IMR-90 (cell line): Measurements from ENCODE around the gene SSBP2. TPM values are rescaled to one million over a fixed set of nuclear protein-coding genes. Genes with fewer than 3 reads are reported as not detected.

Experiments
- ATAC-seq: fragments of 200-7000 bp; cut with Tn5 transposase; 2 replicates; pipeline ENCODE4 v1.9.1; 2020; ENCODE audit warnings: low read depth, mild to moderate bottlenecking, moderate library complexity
- BruUV-seq: library from RNA; stranded (reverse); fragments of 400-500 nt; replicated peaks from 2 replicates; lab custom pipeline; 2021; lab: Mats Ljungman, UMichigan
- CTCF ChIA-PET: fragments of 300-600 bp; formaldehyde crosslinking; extraction: SDS; loops from one replicate; lab custom pipeline; 2021; ENCODE audit warnings: antibody characterized with exemption; lab: Yijun Ruan, JAX
- POLR2A ChIA-PET: fragments of 300-600 bp; sonication (Branson Sonifier 250); formaldehyde crosslinking; loops from one replicate; lab custom pipeline; 2022; ENCODE audit warnings: antibody characterized with exemption; ENCODE audit not compliant: unreplicated experiment; lab: Charles Lee
- DNase-seq: peaks from one replicate; pipeline ENCODE4 v3.0.0; 2013
- H2AFZ ChIP-seq: replicated peaks from 2 replicates; pipeline ENCODE3; 2013; ENCODE audit warnings: low read length, mild to moderate bottlenecking; ENCODE audit not compliant: poor library complexity
- H2AK5ac ChIP-seq: 2 replicates; pipeline ENCODE4 v1.6.1; 2013; ENCODE audit warnings: low read depth, low read length, inconsistent platforms
- H2AK9ac ChIP-seq: replicated peaks from 2 replicates; pipeline ENCODE3; 2013; ENCODE audit warnings: mild to moderate bottlenecking, low read depth, low read length, moderate library complexity; ENCODE audit not compliant: poor library complexity
- H2BK120ac ChIP-seq: 2 replicates; pipeline ENCODE4 v1.6.1; 2013; ENCODE audit warnings: low read depth, low read length, inconsistent platforms
- H2BK15ac ChIP-seq: 3 replicates; pipeline ENCODE4 v1.6.1; 2013; ENCODE audit warnings: low read depth, low read length, inconsistent platforms
- H2BK20ac ChIP-seq: 2 replicates; pipeline ENCODE4 v1.6.1; 2013; ENCODE audit warnings: low read depth, mild to moderate bottlenecking, inconsistent platforms, low read length, moderate library complexity
- H2BK5ac ChIP-seq: 2 replicates; pipeline ENCODE4 v1.6.1; 2013; ENCODE audit warnings: mild to moderate bottlenecking, low read depth, low read length, inconsistent platforms; ENCODE audit not compliant: poor library complexity, severe bottlenecking
- H3K14ac ChIP-seq: replicated peaks from 2 replicates; pipeline ENCODE4 v1.6.1; 2013; ENCODE audit warnings: low read depth, low read length, inconsistent platforms
- H3K18ac ChIP-seq: 2 replicates; pipeline ENCODE4 v1.6.1; 2013; ENCODE audit warnings: low read depth, low read length, control low read depth
- H3K23ac ChIP-seq: 2 replicates; pipeline ENCODE4 v1.6.1; 2013; ENCODE audit warnings: low read depth, low read length, inconsistent platforms
- H3K27ac ChIP-seq: 2 replicates; pipeline ENCODE4 v1.5.1; 2013; ENCODE audit warnings: mild to moderate bottlenecking, control low read depth, low read length; ENCODE audit not compliant: insufficient read depth
- H3K27me3 ChIP-seq: 2 replicates; pipeline ENCODE4 v1.6.1; 2013; ENCODE audit warnings: low read length; ENCODE audit not compliant: control insufficient read depth, insufficient read depth
- H3K36me3 ChIP-seq: 2 replicates; pipeline ENCODE4 v1.6.1; 2013; ENCODE audit warnings: low read length, mixed read lengths; ENCODE audit not compliant: control insufficient read depth, insufficient read depth
- H3K4ac ChIP-seq: 2 replicates; pipeline ENCODE4 v1.6.1; 2013; ENCODE audit warnings: low read depth, low read length, inconsistent platforms
- H3K4me1 ChIP-seq: 2 replicates; pipeline ENCODE4 v1.6.1; 2013; ENCODE audit warnings: low read length, mixed read lengths; ENCODE audit not compliant: control insufficient read depth, insufficient read depth
- H3K4me2 ChIP-seq: 2 replicates; pipeline ENCODE4 v1.6.1; 2013; ENCODE audit warnings: low read depth, mild to moderate bottlenecking, control low read depth, low read length, moderate library complexity
- H3K4me3 ChIP-seq: 2 replicates; pipeline ENCODE4 v1.5.1; 2013; ENCODE audit warnings: low read depth, mild to moderate bottlenecking, control low read depth, low read length, moderate library complexity; ENCODE audit not compliant: insufficient read depth
- H3K56ac ChIP-seq: 2 replicates; pipeline ENCODE4 v1.6.1; 2013; ENCODE audit warnings: low read length, inconsistent platforms; ENCODE audit not compliant: insufficient read depth; ENCODE audit errors: extremely low read depth
- H3K79me1 ChIP-seq, 2 experiments: 2 replicates each; pipeline ENCODE4 v1.6.1; 2013; ENCODE audit warnings: low read length in 2 of 2, inconsistent platforms in 1 of 2, low read depth in 1 of 2
- H3K9ac ChIP-seq: 2 replicates; pipeline ENCODE4 v1.6.1; 2013; ENCODE audit warnings: low read depth, low read length, control low read depth
- H3K9me1 ChIP-seq: 2 replicates; pipeline ENCODE4 v1.6.1; 2013; ENCODE audit warnings: low read length, inconsistent platforms; ENCODE audit not compliant: insufficient read depth
- H3K9me3 ChIP-seq: 2 replicates; pipeline ENCODE4 v1.6.1; 2013; ENCODE audit warnings: low read length; ENCODE audit not compliant: control insufficient read depth, insufficient read depth
- H4K20me1 ChIP-seq: 2 replicates; pipeline ENCODE4 v1.6.1; 2013; ENCODE audit warnings: low read length, inconsistent platforms; ENCODE audit not compliant: insufficient read depth
- H4K5ac ChIP-seq: 2 replicates; pipeline ENCODE4 v1.6.1; 2013; ENCODE audit warnings: mild to moderate bottlenecking, low read depth, low read length, control low read depth
- H4K8ac ChIP-seq, 2 experiments: 2 replicates each; pipeline ENCODE4 v1.6.1; 2013; ENCODE audit warnings: low read depth in 2 of 2, low read length in 2 of 2, control low read depth in 1 of 2, inconsistent platforms in 1 of 2
- H4K91ac ChIP-seq: 2 replicates; pipeline ENCODE4 v1.6.1; 2013; ENCODE audit warnings: low read depth, low read length, inconsistent platforms; ENCODE audit not compliant: insufficient read depth
- BHLHE40 ChIP-seq: fragments of 150-350 bp; IDR thresholded peaks from 2 replicates; pipeline ENCODE4 v1.6.1; 2016; ENCODE audit warnings: mild to moderate bottlenecking, low read depth, low read length
- CEBPB ChIP-seq: IDR thresholded peaks from 2 replicates; pipeline ENCODE4 v1.6.1; 2012; ENCODE audit warnings: low read depth, low read length, improper control_type of control experiment
- CHD1 ChIP-seq: IDR thresholded peaks from 2 replicates; pipeline ENCODE4 v1.6.1; 2012; ENCODE audit warnings: low read depth, low read length, improper control_type of control experiment
- CTCF ChIP-seq: conservative IDR thresholded peaks from 2 replicates; pipeline ENCODE4 v1.5.1; 2012; ENCODE audit warnings: mild to moderate bottlenecking, low read depth, low read length, improper control_type of control experiment
- ELK1 ChIP-seq: fragments of 150-350 bp; IDR thresholded peaks from 2 replicates; pipeline ENCODE4 v1.6.1; 2016; ENCODE audit warnings: low read depth, mild to moderate bottlenecking, low read length, moderate library complexity, borderline replicate concordance
- FOS ChIP-seq: fragments of 150-350 bp; IDR thresholded peaks from 2 replicates; pipeline ENCODE4 v1.6.1; 2016; ENCODE audit warnings: low read depth, low read length
- MAFK ChIP-seq: IDR thresholded peaks from 2 replicates; pipeline ENCODE4 v1.6.1; 2012; ENCODE audit warnings: low read depth, low read length, improper control_type of control experiment
- MAZ ChIP-seq: IDR thresholded peaks from 2 replicates; pipeline ENCODE4 v1.6.1; 2012; ENCODE audit warnings: low read depth, mild to moderate bottlenecking, low read length, improper control_type of control experiment, moderate library complexity, borderline replicate concordance
- MXI1 ChIP-seq: IDR thresholded peaks from 2 replicates; pipeline ENCODE4 v1.6.1; 2012; ENCODE audit warnings: low read depth, mild to moderate bottlenecking, low read length, moderate library complexity, borderline replicate concordance
- NFE2L2 ChIP-seq: fragments of 150-350 bp; IDR thresholded peaks from 2 replicates; pipeline ENCODE4 v1.6.1; 2016; ENCODE audit warnings: low read depth, mild to moderate bottlenecking, low read length
- POLR2A ChIP-seq: IDR thresholded peaks from 2 replicates; pipeline ENCODE4 v1.6.1; 2012; ENCODE audit warnings: mild to moderate bottlenecking, low read depth, low read length
- RAD21 ChIP-seq: IDR thresholded peaks from 2 replicates; pipeline ENCODE4 v1.6.1; 2012; ENCODE audit warnings: low read length, improper control_type of control experiment
- RCOR1 ChIP-seq: IDR thresholded peaks from 2 replicates; pipeline ENCODE4 v1.6.1; 2012; ENCODE audit warnings: mild to moderate bottlenecking, low read length, improper control_type of control experiment; ENCODE audit not compliant: insufficient replicate concordance
- RFX5 ChIP-seq: IDR thresholded peaks from 2 replicates; pipeline ENCODE4 v1.8.0; 2012; ENCODE audit warnings: low read depth, mild to moderate bottlenecking, low read length, moderate library complexity
- SMC3 ChIP-seq: fragments of 150-350 bp; IDR thresholded peaks from 2 replicates; pipeline ENCODE4 v1.6.1; 2016; ENCODE audit warnings: low read depth, mild to moderate bottlenecking, antibody characterized with exemption, low read length, moderate library complexity
- USF2 ChIP-seq: fragments of 150-350 bp; IDR thresholded peaks from 2 replicates; pipeline ENCODE4 v1.6.1; 2017; ENCODE audit warnings: mild to moderate bottlenecking, antibody characterized with exemption, low read length, low read depth
- WGBS, 2 experiments: methylation state at CpG; one replicate each; pipeline versions ENCODE4 v1.1.5 to v1.1.7; 2013; ENCODE audit warnings: missing lambda C conversion rate in 2 of 2; ENCODE audit not compliant: insufficient read length in 1 of 2; ENCODE audit errors: extremely low coverage in 2 of 2; 5-methylcytosine and 5-hydroxymethylcytosine counted together
- dilution Hi-C: fragments of 300-500 bp; cut with HindIII; formaldehyde crosslinking; loops from one replicate; pipeline ENCODE4 v1.14.3; 2018; ENCODE audit warnings: low sequenced_read_pairs; ENCODE audit not compliant: unreplicated experiment
- in situ Hi-C: fragments of 300-500 bp; cut with MboI; formaldehyde crosslinking; loops from 3 replicates; pipeline ENCODE4 v1.14.3; 2019; ENCODE audit warnings: low sequenced_read_pairs, inconsistent platforms, mixed read lengths
- intact Hi-C: fragments of 100-400 bp; cut with micrococcal nuclease; formaldehyde crosslinking; loops from 2 replicates; pipeline ENCODE4 v1.10.0; 2022
- polyA plus RNA-seq, 3 experiments: library from polyadenylated mRNA; depleted of rRNA; stranded (reverse); fragments of >200 nt; gene quantifications; 2 replicates each; pipeline ENCODE4 v1.2.3, GENCODE V29; 2012; ENCODE audit warnings: low replicate concordance in 1 of 3
- total RNA-seq: library from RNA; depleted of rRNA; stranded (reverse); fragments of >200 nt; gene quantifications from 2 replicates; pipeline ENCODE4 v1.2.3, GENCODE V29; 2012

SSBP2 gene
- total and polyA plus RNA-seq, 2 of the 4 experiments (the other 2 are of a cell fraction): 38.4 to 42.7 TPM

GRCh38 chr5:81401266-81401665 lies 349.6 kb downstream of the SSBP2 start:
- H3K9me1 ChIP-seq: no peaks in the 10 kb centered on the region
- H4K20me1 ChIP-seq: no peaks in the 10 kb centered on the region
- H2BK5ac ChIP-seq: no peak overlapping the region
- intact Hi-C loops (no loop called here), in situ Hi-C loops (no loop called here), dilution Hi-C loops (no loop called here)
- ATAC-seq: no peak
- no peak overlapping the region for H3K9ac ChIP-seq
- H2BK20ac ChIP-seq: no peak overlapping the region
- no peak overlapping the region for H2AK9ac ChIP-seq
- no peaks in the 10 kb centered on the region; the same call in 1 of the 2 replicates for H3K27me3 ChIP-seq
- ChIA-PET POLR2A (no interaction called here), CTCF (no interaction called here)
- no peak overlapping the region for H4K91ac ChIP-seq
- H3K56ac ChIP-seq: no peak overlapping the region
- H4K5ac ChIP-seq: no peak overlapping the region
- H3K4ac ChIP-seq: no peak overlapping the region
- H3K9me3 ChIP-seq: no peaks in the 10 kb centered on the region
- DNase-seq: no peak
- no peak overlapping the region for H3K14ac ChIP-seq
- no peak overlapping the region for H3K27ac ChIP-seq
- no peaks in the 10 kb centered on the region; the same call in 1 of the 2 replicates for H3K4me1 ChIP-seq
- 100% methylated on average over 1 of the region's 11 CpGs; no CpG with 5 or more reads in 1 of the 2 experiments for WGBS, 2 experiments
- H2BK15ac ChIP-seq: no peak overlapping the region
- H3K18ac ChIP-seq: no peak overlapping the region
- no peak for TF ChIP-seq BHLHE40
- no peak for TF ChIP-seq RAD21
- no peak for TF ChIP-seq MAFK
- no peak for TF ChIP-seq USF2
- TF ChIP-seq MAZ: no peak
- no peak for TF ChIP-seq FOS
- no peak for TF ChIP-seq SMC3
- no peak for TF ChIP-seq CEBPB
- no peak for TF ChIP-seq POLR2A
- TF ChIP-seq CTCF: no peak
- TF ChIP-seq ELK1: no peak
- no peak for TF ChIP-seq MXI1
- TF ChIP-seq NFE2L2: no peak
- no peak for TF ChIP-seq RFX5
- no peak for TF ChIP-seq RCOR1
- TF ChIP-seq CHD1: no peak
- no peak overlapping the region for H2AK5ac ChIP-seq
- H2AFZ ChIP-seq: no peak overlapping the region
- BruUV-seq: no TSS peak
- no peak overlapping the region for H3K23ac ChIP-seq
- H3K4me2 ChIP-seq: no peak overlapping the region
- H3K4me3 ChIP-seq: no peak overlapping the region
- H3K79me1 ChIP-seq: no peaks in the 10 kb centered on the region
- no peak overlapping the region for H4K8ac ChIP-seq
- no peaks in the 10 kb centered on the region for H3K36me3 ChIP-seq
- H2BK120ac ChIP-seq: no peak overlapping the region
